Measurements from ENCODE around the gene NR2F1-AS1.

- TF ChIP-seq TEAD4 (CRISPR knock-in tag; IDR thresholded peaks at IDR 0.05), result no peak
- TF ChIP-seq TCF7 (CRISPR knock-in tag; IDR thresholded peaks at IDR 0.05; ENCODE audit: low read depth), result no peak
- TF ChIP-seq, protein P1, sequence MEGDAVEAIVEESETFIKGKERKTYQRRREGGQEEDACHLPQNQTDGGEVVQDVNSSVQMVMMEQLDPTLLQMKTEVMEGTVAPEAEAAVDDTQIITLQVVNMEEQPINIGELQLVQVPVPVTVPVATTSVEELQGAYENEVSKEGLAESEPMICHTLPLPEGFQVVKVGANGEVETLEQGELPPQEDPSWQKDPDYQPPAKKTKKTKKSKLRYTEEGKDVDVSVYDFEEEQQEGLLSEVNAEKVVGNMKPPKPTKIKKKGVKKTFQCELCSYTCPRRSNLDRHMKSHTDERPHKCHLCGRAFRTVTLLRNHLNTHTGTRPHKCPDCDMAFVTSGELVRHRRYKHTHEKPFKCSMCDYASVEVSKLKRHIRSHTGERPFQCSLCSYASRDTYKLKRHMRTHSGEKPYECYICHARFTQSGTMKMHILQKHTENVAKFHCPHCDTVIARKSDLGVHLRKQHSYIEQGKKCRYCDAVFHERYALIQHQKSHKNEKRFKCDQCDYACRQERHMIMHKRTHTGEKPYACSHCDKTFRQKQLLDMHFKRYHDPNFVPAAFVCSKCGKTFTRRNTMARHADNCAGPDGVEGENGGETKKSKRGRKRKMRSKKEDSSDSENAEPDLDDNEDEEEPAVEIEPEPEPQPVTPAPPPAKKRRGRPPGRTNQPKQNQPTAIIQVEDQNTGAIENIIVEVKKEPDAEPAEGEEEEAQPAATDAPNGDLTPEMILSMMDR (IDR thresholded peaks at IDR 0.05), result no peak
Measured at GRCh38 chr5:93595420-93596147, 14.6 kb upstream of the NR2F1-AS1 start.
